Lower lobe of right lung (tissue), 2 donors: Measurements from ENCODE around the gene NDUFA8. TPM values are rescaled to one million over a fixed set of nuclear protein-coding genes. Genes with fewer than 3 reads are reported as not detected.

ENCODE experiments used
- ATAC-seq, 2 donors: fragments of 200-7000 bp; cut with Tn5 transposase; one replicate each; pipeline ENCODE4 v1.9.1; 2020 to 2022; ENCODE audit warnings: mild to moderate bottlenecking in 2 of 2, moderate library complexity in 2 of 2
- DNase-seq: peaks from one replicate; pipeline ENCODE4 v3.0.0-alpha.2; 2020
- H3K27ac ChIP-seq: fragments of 200-600 bp; one replicate; pipeline ENCODE4 v1.8.0; 2022
- H3K27me3 ChIP-seq: fragments of 200-600 bp; one replicate; pipeline ENCODE4 v1.8.0; 2022; ENCODE audit warnings: low read depth
- H3K36me3 ChIP-seq: fragments of 200-600 bp; one replicate; pipeline ENCODE4 v1.8.0; 2022; ENCODE audit warnings: mild to moderate bottlenecking
- H3K4me1 ChIP-seq: fragments of 200-600 bp; one replicate; pipeline ENCODE4 v1.8.0; 2022
- H3K4me3 ChIP-seq: fragments of 200-600 bp; one replicate; pipeline ENCODE4 v1.8.0; 2022; ENCODE audit warnings: mild to moderate bottlenecking
- H3K9me3 ChIP-seq: fragments of 200-600 bp; one replicate; pipeline ENCODE4 v1.8.0; 2022
- CTCF ChIP-seq: fragments of 200-600 bp; IDR thresholded peaks from one replicate; pipeline ENCODE4 v1.8.0; 2022; ENCODE audit warnings: antibody characterized with exemption, mild to moderate bottlenecking
- intact Hi-C: fragments of 100-400 bp; cut with DNase I; formaldehyde crosslinking; loops from one replicate; pipeline ENCODE4 v1.11.0; 2022
- total RNA-seq: library from RNA; stranded (reverse); fragmentation: NEBNext Ultra II Directional; extraction: Animal tissue kit (Norgen Biotek cat#: 25700); gene quantifications from one replicate; pipeline ENCODE4 v1.2.1, GENCODE V29; 2021
- donor health status: DM: no; HTN: yes; CAD: no; lungs with severe emphysema.

The NDUFA8 gene
- total RNA-seq, 1 donor from 2014 or later: 38.5 TPM

DNA sequence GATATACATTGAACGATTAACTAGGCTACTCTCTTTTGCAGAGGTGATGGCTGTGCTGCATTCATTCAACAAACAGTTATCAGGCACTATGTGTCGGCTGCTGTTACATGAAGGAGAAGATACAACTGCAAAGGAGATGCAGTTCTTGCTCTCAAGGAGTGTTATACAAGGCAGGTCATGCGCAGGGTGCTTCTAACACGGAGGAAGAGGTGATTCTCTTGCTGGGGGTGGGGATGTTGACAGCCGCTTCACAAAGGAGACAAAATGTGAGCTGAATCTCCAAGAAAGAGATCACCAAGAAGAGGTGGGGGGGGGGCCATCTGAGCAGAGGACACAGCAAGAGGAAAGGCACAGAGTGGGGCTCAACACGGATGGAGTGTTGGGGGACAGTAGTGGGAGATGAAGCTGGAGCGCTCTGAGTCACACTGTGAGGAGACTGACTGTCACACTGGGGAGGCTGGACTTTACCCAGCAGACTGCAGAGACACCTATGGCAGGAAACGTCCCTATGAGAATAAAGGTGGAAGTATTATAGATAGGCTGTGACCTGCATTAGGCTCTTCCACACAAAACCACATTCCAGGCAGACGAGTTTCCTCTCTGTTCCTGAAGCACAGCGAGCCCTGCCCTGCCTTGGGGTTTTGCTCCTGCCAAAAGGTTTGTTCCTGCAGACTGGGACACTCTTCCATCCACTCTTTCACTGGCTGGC lies 20.9 kb downstream of the NDUFA8 start:
- no peak for ATAC-seq
- intact Hi-C loops: no loop called here
- DNase-seq: no peak
- Histone ChIP-seq H3K27me3 (no peaks in the 10 kb centered on the region), H3K27ac (no peak overlapping the region), H3K9me3 (no peaks in the 10 kb centered on the region), H3K4me1 (peaks cover 19% of the 10 kb centered on the region), H3K4me3 (no peak overlapping the region), H3K36me3 (peaks cover 12% of the 10 kb centered on the region)
- TF ChIP-seq CTCF: no peak

GRCh38 chr9:122135529-122135859 lies 24.1 kb downstream of the NDUFA8 start:
- H3K36me3 ChIP-seq: no peaks in the 10 kb centered on the region
- peaks cover 11% of the 10 kb centered on the region for H3K4me1 ChIP-seq
- H3K9me3 ChIP-seq: no peaks in the 10 kb centered on the region
- H3K4me3 ChIP-seq: no peak overlapping the region
- no peak overlapping the region for H3K27ac ChIP-seq
- no peaks in the 10 kb centered on the region for H3K27me3 ChIP-seq
- no peak for TF ChIP-seq CTCF
- intact Hi-C loops: no loop called here
- ATAC-seq: no peak
- no peak for DNase-seq

- no peak for DNase-seq
- Histone ChIP-seq H3K27me3 (no peaks in the 10 kb centered on the region), H3K4me1 (peaks cover 11% of the 10 kb centered on the region), H3K9me3 (no peaks in the 10 kb centered on the region), H3K4me3 (no peak overlapping the region), H3K36me3 (no peaks in the 10 kb centered on the region), H3K27ac (no peak overlapping the region)
- ATAC-seq: no peak
- intact Hi-C loops: no loop called here
- TF ChIP-seq CTCF: no peak
These were observed 24.6 kb downstream of the NDUFA8 start for GRCh38 chr9:122134822-122135528.

DNA sequence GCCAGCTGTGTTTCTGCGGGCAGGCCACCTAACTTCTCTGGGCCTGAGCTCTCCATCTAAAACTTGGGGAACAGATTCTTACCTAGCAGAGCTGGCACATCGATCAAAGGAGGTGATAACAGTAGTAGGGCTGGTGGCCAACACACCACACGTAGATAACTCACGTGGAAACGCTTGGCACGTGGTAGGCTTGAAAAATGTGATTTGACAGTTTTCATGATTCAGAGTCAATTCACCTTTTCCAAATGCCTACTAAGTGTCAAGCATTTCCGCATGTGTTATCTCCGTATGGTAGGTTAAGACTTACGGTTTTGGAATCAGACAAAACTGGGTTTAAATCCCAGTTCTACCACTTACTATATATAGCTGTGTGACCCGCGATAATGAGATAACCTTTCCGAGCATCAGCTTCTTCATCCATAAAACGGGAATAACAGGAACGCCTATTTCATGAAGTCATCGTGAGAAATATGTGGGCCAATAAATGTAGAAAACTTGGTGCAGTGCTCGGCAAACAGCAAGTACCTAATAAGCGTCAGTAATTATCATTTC lies 25.5 kb downstream of the NDUFA8 start:
- H3K9me3 ChIP-seq: no peaks in the 10 kb centered on the region
- no peak overlapping the region for H3K4me3 ChIP-seq
- peaks cover 14% of the 10 kb centered on the region for H3K4me1 ChIP-seq
- H3K27me3 ChIP-seq: no peaks in the 10 kb centered on the region
- no peak for ATAC-seq
- no peak for DNase-seq
- no peak for TF ChIP-seq CTCF
- intact Hi-C loops: no loop called here
- no peaks in the 10 kb centered on the region for H3K36me3 ChIP-seq
- H3K27ac ChIP-seq: no peak overlapping the region

DNA sequence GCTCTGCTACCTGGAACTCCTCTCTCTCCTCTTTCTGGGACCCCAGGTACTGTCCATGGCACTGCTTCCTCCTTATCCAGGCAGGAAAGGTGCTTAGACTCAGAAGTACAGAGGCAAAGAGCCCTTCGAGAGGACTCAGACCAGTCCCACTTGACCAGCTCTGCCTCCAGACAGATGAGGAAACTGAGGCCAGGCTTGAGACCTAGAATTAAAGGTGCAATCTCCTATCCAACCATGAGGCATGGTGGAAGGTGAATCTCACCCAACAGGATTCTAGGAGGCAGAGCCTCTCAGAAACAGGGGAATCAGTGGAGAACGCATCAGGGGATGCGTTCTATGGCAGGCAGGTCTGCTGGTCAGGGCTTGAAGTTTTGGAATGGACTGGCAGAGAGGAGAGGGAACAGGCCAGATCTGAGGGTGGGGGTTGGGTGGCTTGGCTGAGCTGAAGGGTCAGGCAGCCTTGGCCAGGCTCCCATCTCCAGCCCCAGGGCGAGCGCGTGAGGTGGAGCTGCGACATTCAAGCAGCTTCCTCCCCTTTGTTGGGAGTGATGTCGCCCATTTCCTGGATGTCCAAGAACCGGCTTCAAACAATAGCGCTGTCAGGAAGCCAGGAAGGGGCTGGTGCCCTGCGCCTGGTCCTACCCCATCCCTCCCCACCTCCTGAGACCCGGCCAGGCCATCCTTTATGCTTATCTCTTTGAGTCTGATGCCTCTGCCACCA lies 26.2 kb downstream of the NDUFA8 start:
- no peak for TF ChIP-seq CTCF
- Histone ChIP-seq H3K9me3 (no peaks in the 10 kb centered on the region), H3K36me3 (no peaks in the 10 kb centered on the region), H3K27ac (no peak overlapping the region), H3K4me3 (no peak overlapping the region), H3K27me3 (no peaks in the 10 kb centered on the region), H3K4me1 (peaks cover 19% of the 10 kb centered on the region)
- peak in 1 of 2 donors; percentile 47 for ATAC-seq
- intact Hi-C loops: no loop called here
- DNase-seq: no peak
